HepG2 (cell line): ENCODE measurements around the gene ANKIB1.

Source experiments
- ATF7-NPFF ChIP-seq: sonication (generic); formaldehyde crosslinking; IDR thresholded peaks from 2 replicates; pipeline ENCODE4 v1.8.1; 2023; ENCODE audit warnings: mild to moderate bottlenecking, low read depth, missing genetic modification reagents, moderate library complexity
- ZFP62 ChIP-seq: sonication (generic); formaldehyde crosslinking; IDR thresholded peaks from 2 replicates; pipeline ENCODE4 v1.4.0; 2020; ENCODE audit warnings: missing genetic modification reagents
- ZNF563 ChIP-seq: sonication (generic); formaldehyde crosslinking; IDR thresholded peaks from 2 replicates; pipeline ENCODE4 v1.8.0; 2022; ENCODE audit warnings: mild to moderate bottlenecking, moderate library complexity, missing genetic modification reagents
- ZSCAN30 ChIP-seq: sonication (generic); formaldehyde crosslinking; IDR thresholded peaks from 2 replicates; pipeline ENCODE4 v1.5.0; 2020; ENCODE audit warnings: mild to moderate bottlenecking, missing genetic modification reagents
- TF ChIP-seq, protein P1 (sequence below): IDR thresholded peaks from 2 replicates; pipeline ENCODE4 v1.6.1; 2016

GRCh38 chr7:92432299-92432946 lies 186.6 kb downstream of the ANKIB1 start:
- TF ChIP-seq ZFP62 (CRISPR knock-in tag) (no peak), ZSCAN30 (CRISPR knock-in tag) (no peak), ZNF563 (no peak), ATF7-NPFF (no peak)
- TF ChIP-seq, protein P1, sequence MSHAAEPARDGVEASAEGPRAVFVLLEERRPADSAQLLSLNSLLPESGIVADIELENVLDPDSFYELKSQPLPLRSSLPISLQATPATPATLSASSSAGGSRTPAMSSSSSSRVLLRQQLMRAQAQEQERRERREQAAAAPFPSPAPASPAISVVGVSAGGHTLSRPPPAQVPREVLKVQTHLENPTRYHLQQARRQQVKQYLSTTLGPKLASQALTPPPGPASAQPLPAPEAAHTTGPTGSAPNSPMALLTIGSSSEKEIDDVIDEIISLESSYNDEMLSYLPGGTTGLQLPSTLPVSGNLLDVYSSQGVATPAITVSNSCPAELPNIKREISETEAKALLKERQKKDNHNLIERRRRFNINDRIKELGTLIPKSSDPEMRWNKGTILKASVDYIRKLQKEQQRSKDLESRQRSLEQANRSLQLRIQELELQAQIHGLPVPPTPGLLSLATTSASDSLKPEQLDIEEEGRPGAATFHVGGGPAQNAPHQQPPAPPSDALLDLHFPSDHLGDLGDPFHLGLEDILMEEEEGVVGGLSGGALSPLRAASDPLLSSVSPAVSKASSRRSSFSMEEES (CRISPR knock-in tag): no peak
